HCT116 (cell line): ENCODE data around the gene LGMN.

Experiments used
- EZH2 ChIP-seq: fragments of 200-600 bp; sonication (generic); IDR thresholded peaks from 2 replicates; pipeline ENCODE4 v1.6.1; 2017; ENCODE audit warnings: antibody characterized with exemption, mixed run types
- EZH2phosphoT487 ChIP-seq: fragments of 200-600 bp; IDR thresholded peaks from 2 replicates; pipeline ENCODE4 v1.6.1; 2018; ENCODE audit warnings: antibody characterized with exemption, borderline replicate concordance
- POLR2A ChIP-seq: IDR thresholded peaks from 2 replicates; pipeline ENCODE4 v1.7.0; 2011; ENCODE audit warnings: borderline replicate concordance; ENCODE audit not compliant: insufficient read depth, insufficient read length; ENCODE audit errors: extremely low read depth
- REST ChIP-seq: IDR thresholded peaks from 2 replicates; pipeline ENCODE4 v1.6.1; 2012; ENCODE audit warnings: low read depth

DNA sequence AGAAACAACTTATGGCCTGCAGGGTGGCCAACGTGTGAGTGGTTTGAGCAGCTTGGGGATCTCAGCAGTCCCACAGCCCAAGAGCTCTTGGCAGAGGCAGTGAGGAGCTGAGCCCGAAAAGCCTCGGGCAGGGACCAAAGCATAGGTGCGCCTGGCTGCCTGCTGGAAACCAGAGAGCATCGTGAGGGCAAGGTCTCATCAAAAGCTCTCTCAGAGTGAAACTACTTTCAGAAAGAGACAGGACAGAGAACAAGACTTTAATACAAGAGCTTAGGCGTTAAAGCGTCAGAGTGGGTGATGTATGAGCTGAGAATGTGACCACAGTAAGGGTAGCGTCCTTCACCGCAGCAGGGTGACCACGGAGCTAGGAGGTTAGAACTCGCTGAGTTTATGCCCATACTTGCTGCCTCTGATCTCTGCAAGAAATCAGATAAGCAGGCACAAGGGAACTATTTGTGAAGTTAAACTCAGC, 30.8 kb downstream of the LGMN start:
- TF ChIP-seq EZH2phosphoT487 (no peak), REST (no peak), EZH2 (no peak), POLR2A (no peak)
